Tibial artery (tissue), 4 donors: ENCODE measurements around the gene RAD51B.
"Not testable (repeated sequence)": the region's sequence is repeated elsewhere in the genome, so short reads cannot be mapped to it uniquely, and the experiment has no call there.

Experiments used
- DNase-seq, 2 donors: peaks; one replicate each; pipeline ENCODE4 v3.0.0-alpha.2; 2019
- H3K27ac ChIP-seq, 2 donors: fragments of 200-600 bp; sonication (generic) in 1 of 2; 1 replicate in 1 of 2; 2 replicates in 1 of 2; pipeline ENCODE4 v1.5.1; 2018 to 2019; ENCODE audit warnings: mild to moderate bottlenecking in 1 of 2
- H3K27me3 ChIP-seq, 2 donors: fragments of 200-600 bp; sonication (generic) in 1 of 2; one replicate each; pipeline versions ENCODE4 v1.5.1 to v1.6.0; 2016 to 2019
- H3K36me3 ChIP-seq, 3 donors: fragments of 200-600 bp; sonication (generic) in 2 of 3; one replicate each; pipeline ENCODE4 v1.5.1; 2016 to 2019; ENCODE audit warnings: mild to moderate bottlenecking in 2 of 3
- H3K4me1 ChIP-seq, 4 donors: fragments of 200-600 bp; sonication (generic) in 2 of 4; 1 replicate in 3 of 4; 2 replicates in 1 of 4; pipeline ENCODE4 v1.5.1; 2016 to 2019
- H3K4me3 ChIP-seq, 2 donors: fragments of 200-600 bp; sonication (generic) in 1 of 2; 1 replicate in 1 of 2; 2 replicates in 1 of 2; pipeline ENCODE4 v1.5.1; 2018 to 2019; ENCODE audit warnings: mild to moderate bottlenecking in 2 of 2
- H3K9me3 ChIP-seq, 3 donors: fragments of 200-600 bp; sonication (generic) in 1 of 3; one replicate each; pipeline ENCODE4 v1.5.1; 2016 to 2019
- intact Hi-C: fragments of 100-400 bp; cut with DNase I; formaldehyde crosslinking; loops from one replicate; pipeline ENCODE4 v1.15.0; 2023; ENCODE audit warnings: low total_unique reads
- TF ChIP-seq, protein P1 (sequence below), 2 experiments: fragments of 200-600 bp in 1 of 2; fragments of 450-650 bp in 1 of 2; IDR thresholded peaks; one replicate each; pipeline ENCODE4 v1.5.1; 2017 to 2019; ENCODE audit warnings: antibody characterized with exemption in 2 of 2, mild to moderate bottlenecking in 1 of 2, moderate library complexity in 1 of 2

The RAD51B gene

DNA sequence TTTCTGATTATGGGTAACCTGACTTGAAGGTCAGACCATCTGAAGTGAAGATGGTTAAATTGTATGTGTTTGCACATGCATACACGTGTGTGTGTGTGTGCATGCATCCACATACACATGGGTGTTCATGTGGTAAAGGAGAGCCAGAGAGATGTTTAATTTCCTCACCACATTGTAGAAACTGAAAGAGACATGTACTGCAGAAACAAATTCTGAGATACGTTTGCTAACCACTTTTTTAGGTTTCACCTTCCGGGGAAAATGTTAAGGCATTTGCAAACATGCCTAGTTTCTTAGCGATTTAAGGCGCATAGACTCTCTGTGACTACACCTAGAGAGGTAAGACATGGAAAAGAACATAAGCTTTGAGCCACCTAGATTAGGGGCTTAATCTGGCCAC lies 362.9 kb downstream of the RAD51B start:
- intact Hi-C loops: no loop called here
- TF ChIP-seq, protein P1, sequence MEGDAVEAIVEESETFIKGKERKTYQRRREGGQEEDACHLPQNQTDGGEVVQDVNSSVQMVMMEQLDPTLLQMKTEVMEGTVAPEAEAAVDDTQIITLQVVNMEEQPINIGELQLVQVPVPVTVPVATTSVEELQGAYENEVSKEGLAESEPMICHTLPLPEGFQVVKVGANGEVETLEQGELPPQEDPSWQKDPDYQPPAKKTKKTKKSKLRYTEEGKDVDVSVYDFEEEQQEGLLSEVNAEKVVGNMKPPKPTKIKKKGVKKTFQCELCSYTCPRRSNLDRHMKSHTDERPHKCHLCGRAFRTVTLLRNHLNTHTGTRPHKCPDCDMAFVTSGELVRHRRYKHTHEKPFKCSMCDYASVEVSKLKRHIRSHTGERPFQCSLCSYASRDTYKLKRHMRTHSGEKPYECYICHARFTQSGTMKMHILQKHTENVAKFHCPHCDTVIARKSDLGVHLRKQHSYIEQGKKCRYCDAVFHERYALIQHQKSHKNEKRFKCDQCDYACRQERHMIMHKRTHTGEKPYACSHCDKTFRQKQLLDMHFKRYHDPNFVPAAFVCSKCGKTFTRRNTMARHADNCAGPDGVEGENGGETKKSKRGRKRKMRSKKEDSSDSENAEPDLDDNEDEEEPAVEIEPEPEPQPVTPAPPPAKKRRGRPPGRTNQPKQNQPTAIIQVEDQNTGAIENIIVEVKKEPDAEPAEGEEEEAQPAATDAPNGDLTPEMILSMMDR (IDR thresholded peaks at IDR 0.05): no peak
- H3K4me1 ChIP-seq: peaks cover 0 to 15% (median 10%) of the 10 kb centered on the region in 4 donors
- H3K9me3 ChIP-seq: no peaks in the 10 kb centered on the region
- H3K36me3 ChIP-seq: no peaks in the 10 kb centered on the region
- DNase-seq: no peak
- H3K27me3 ChIP-seq: no peaks in the 10 kb centered on the region
- no peak overlapping the region for H3K4me3 ChIP-seq
- no peak overlapping the region for H3K27ac ChIP-seq

DNA sequence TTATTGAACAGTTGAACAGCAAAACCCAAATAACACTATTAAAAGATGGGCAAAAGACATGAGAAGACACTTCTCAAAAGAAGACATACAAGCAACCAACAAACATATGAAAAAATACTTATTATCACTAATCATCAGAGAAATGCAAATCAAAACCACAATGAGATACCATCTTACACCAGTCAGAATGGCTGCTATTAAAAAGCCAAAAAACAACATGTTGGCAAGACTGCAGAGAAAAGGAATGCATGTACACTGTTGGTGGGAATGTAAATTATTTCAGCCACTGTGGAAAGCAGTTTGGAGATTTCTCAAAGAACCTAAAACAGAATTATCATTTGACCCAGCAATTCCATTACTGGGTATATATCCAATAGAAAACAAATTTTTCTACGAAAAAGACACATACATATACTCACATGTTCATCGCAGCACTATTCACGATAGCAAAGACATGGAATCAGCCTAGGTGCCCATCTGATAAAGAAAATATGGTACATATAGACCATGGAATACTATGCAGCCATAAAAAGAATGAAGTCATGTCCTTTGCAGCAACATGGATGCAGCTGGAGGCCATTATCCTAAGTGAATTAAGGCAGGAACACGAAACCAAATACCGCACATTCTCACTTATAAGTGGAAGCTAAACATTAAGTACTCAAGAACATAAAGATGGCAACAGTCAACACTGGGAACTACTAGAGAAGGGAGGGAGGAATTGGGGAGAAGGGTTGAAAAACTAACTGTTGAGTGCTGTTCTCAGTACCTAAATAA lies 367.1 kb downstream of the RAD51B start:
- H3K4me3 ChIP-seq, DNase-seq, H3K4me1 ChIP-seq, H3K9me3 ChIP-seq, H3K27ac ChIP-seq, H3K27me3 ChIP-seq, intact Hi-C loops, H3K36me3 ChIP-seq: not testable (repeated sequence)

DNA sequence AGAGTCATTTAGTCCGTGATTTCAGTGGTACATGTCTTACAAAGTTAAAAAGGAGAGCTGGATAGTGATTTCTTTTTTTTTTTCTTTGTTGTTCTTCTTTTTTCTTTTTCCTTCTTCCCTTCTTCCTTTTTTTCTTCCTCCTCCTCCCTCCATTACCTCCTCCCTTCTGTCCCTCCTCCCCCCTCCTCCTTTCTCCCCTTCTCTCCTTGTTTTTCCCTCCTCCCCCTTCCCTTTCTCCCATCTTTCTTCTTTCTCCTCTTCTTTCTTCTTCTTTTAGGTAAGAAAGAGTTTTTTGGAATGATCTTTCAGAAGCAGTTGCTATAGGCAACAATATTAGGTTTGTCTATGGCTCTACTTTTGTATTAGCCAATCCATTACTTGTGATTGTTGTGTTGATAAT lies 368.6 kb downstream of the RAD51B start:
- Histone ChIP-seq H3K36me3 (no peaks in the 10 kb centered on the region), H3K9me3 (no peaks in the 10 kb centered on the region), H3K4me3 (no peak overlapping the region), H3K27me3 (no peaks in the 10 kb centered on the region), H3K27ac (no peak overlapping the region), H3K4me1 (no peaks in the 10 kb centered on the region)
- TF ChIP-seq, protein P1 (IDR thresholded peaks at IDR 0.05): no peak
- DNase-seq: no peak
- intact Hi-C loops: no loop called here

DNA sequence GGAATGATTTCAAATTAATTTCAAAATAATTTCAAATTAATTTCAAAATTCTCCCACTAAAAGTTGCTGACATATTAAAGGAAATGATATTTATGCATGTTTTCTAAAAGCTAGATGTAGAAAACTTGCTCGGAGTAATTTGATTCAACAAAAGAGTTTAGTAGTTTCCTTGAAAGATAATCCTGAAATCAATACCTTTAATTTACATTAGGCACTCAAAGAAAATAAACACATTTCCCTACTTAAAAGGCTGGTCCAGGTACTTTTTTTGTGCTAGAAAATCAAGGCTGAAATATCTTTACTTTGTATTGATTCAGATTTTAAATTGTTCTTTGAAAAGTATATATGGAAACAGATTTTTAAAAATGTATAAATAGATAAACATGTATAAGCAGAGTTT lies 370.5 kb downstream of the RAD51B start:
- no peaks in the 10 kb centered on the region for H3K9me3 ChIP-seq
- intact Hi-C loops: no loop called here
- H3K4me3 ChIP-seq: no peak overlapping the region
- TF ChIP-seq, protein P1 (IDR thresholded peaks at IDR 0.05): no peak
- no peaks in the 10 kb centered on the region for H3K27me3 ChIP-seq
- H3K27ac ChIP-seq: no peak overlapping the region
- H3K36me3 ChIP-seq: no peaks in the 10 kb centered on the region
- H3K4me1 ChIP-seq: peaks cover 0 to 7% (median 0%) of the 10 kb centered on the region in 4 donors
- no peak for DNase-seq

DNA sequence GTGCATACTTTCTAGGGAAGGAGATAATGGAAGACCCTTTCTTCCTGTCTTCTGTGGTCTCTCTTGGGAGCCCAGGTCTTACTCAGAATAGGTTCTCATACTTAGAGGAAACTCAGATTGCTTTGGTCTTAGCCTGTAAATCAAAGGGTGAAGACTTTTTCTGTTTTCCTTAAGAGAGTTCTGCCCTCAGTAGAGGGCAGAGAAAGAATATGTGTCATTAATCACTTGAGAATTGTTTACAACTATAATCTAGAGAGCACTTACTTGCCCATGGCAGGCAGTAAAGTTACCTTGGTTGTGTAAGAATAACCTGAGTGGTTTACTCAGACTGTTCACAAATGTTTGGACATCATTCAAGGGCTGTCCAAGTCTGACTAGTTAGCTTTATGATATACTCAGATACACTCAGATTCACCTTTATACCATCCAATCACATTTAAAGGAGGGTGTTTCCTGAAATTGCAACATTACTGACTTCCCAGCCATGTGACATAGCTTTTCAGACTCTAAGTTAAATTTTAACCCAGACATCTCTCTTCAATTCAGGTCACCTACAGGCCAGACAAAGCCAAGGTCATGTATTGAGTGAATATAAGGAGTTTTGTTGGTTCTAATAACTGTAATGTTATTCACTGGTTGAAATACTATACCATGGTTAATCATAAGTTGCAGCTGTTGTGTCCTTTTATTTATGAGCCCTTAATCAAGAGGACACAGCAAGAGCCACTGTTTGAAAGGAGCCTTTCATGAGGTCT lies 372.2 kb downstream of the RAD51B start:
- H3K4me1 ChIP-seq: peaks cover 0 to 7% (median 0%) of the 10 kb centered on the region in 4 donors
- TF ChIP-seq, protein P1 (IDR thresholded peaks at IDR 0.05): no peak

DNA sequence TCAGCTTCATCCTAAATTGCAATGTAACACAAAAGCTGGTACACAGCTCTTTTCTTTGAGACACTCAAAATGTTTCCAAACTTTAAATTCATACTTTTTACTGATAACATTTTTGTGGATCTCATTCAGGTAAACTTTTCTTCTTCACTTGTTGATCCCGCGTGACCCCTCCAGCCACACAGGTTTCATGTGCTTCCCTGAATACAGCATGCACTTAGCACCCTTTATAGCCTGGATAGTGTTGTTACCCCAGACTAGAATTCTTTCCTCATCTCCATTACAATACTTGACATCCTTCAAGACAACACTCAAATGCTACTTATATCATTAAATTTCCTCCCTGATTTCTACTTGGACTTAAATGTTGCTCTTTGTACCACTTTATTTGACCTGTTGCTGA lies 373.4 kb downstream of the RAD51B start:
- H3K4me1 ChIP-seq: peaks cover 0 to 7% (median 0%) of the 10 kb centered on the region in 4 donors
- H3K27me3 ChIP-seq: no peaks in the 10 kb centered on the region
- DNase-seq: no peak
- no peaks in the 10 kb centered on the region for H3K9me3 ChIP-seq
- intact Hi-C loops: no loop called here
- H3K27ac ChIP-seq: no peak overlapping the region
- no peak overlapping the region for H3K4me3 ChIP-seq
- TF ChIP-seq, protein P1 (IDR thresholded peaks at IDR 0.05): no peak
- H3K36me3 ChIP-seq: no peaks in the 10 kb centered on the region

More for the DNA sequence above, 372.2 kb downstream of the RAD51B start:
- no peak for DNase-seq
- no peak overlapping the region for H3K27ac ChIP-seq
- no peaks in the 10 kb centered on the region for H3K9me3 ChIP-seq
- H3K4me3 ChIP-seq: no peak overlapping the region
- intact Hi-C loops: no loop called here
- no peaks in the 10 kb centered on the region for H3K36me3 ChIP-seq
- H3K27me3 ChIP-seq: no peaks in the 10 kb centered on the region
